Testis (tissue), 2 donors: Measurements from ENCODE around the gene SIN3B.

Experiments
- CTCF ChIP-seq, 3 experiments: fragments of 450-650 bp in 2 of 3; fragments of 200-600 bp in 1 of 3; sonication (generic) in 1 of 3; IDR thresholded peaks; one replicate each; pipeline ENCODE4 v1.5.1; 2016 to 2019; ENCODE audit warnings: antibody characterized with exemption in 3 of 3, mild to moderate bottlenecking in 2 of 3, moderate library complexity in 1 of 3
- POLR2A ChIP-seq: fragments of 450-650 bp; IDR thresholded peaks from one replicate; pipeline ENCODE4 v1.6.1; 2017; ENCODE audit warnings: antibody characterized with exemption, mild to moderate bottlenecking, moderate library complexity

- no peak for TF ChIP-seq CTCF (IDR thresholded peaks at IDR 0.05)
- no peak for TF ChIP-seq POLR2A
These were observed 63.2 kb downstream of the SIN3B start for GRCh38 chr19:16892436-16892835.
